ENCODE results near the gene GCNA.
A peak's percentile ranks its signal among the peaks of the same experiment; 100 is the strongest.
"Not testable (repeated sequence)": the region's sequence is repeated elsewhere in the genome, so short reads cannot be mapped to it uniquely, and the experiment has no call there.

The GCNA gene

DNA sequence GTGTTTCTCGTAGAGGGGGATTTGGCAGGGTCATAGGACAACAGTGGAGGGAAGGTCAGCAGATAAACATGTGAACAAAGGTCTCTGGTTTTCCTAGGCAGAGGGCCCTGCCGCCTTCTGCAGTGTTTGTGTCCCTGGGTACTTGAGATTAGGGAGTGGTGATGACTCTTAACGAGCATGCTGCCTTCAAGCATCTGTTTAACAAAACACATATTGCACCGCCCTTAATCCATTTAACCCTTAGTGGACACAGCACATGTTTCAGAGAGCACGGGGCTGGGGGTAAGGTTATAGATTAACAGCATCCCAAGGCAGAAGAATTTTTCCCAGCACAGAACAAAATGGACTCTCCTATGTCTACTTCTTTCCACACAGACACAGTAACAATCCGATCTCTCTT, 66.2 kb downstream of the GCNA start:
- DNase-seq, result not testable (repeated sequence)

- no peak for DNase-seq
These were observed 72.2 kb downstream of the GCNA start for GRCh38 chrX:71650333-71650969.

GRCh38 chrX:71652405-71652804, 74.2 kb downstream of the GCNA start:
- peak; percentile 72 for DNase-seq

GRCh38 chrX:71653344-71653743, 75.1 kb downstream of the GCNA start:
- no peak for DNase-seq

DNA sequence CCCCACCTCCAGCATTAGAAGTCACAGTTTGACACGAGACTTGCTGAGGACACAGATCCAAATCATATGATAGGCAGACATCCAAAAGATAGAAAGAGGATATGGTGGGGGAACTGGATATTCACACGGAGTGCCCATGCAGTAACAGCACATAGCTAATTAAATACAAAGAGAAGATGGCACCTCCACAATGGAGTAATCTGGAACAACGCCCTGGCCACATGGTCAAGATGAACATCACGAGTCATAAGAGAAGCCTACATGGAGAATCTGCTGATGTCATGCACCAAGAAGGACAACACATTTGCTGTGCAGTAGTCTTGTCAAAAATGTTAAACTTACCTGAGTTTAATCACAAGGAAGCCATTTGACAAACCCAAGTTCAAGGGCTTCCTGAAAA, 79.0 kb downstream of the GCNA start:
- DNase-seq, result no peak

DNA sequence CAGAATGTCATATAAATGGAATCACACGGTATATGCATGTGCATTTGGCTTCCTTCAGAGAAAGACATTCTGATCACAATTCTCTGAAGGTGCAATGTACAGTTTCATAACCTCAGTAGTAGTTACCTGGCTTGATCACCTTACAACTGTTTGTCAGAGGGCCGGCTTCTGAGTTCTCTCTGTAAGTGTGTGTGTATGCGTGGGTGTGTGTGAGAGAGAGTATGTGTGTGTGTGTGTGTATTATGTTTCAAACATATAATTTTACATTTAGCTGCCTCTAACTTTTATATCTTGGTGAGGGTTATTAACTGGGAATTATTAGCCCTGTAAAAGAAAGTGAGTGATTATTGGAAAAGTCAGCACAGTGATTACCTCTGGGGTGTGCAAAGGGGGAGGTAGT, 81.1 kb downstream of the GCNA start:
- no peak for DNase-seq

- no peak for DNase-seq
These were observed 81.7 kb downstream of the GCNA start for GRCh38 chrX:71659959-71660358.

DNA sequence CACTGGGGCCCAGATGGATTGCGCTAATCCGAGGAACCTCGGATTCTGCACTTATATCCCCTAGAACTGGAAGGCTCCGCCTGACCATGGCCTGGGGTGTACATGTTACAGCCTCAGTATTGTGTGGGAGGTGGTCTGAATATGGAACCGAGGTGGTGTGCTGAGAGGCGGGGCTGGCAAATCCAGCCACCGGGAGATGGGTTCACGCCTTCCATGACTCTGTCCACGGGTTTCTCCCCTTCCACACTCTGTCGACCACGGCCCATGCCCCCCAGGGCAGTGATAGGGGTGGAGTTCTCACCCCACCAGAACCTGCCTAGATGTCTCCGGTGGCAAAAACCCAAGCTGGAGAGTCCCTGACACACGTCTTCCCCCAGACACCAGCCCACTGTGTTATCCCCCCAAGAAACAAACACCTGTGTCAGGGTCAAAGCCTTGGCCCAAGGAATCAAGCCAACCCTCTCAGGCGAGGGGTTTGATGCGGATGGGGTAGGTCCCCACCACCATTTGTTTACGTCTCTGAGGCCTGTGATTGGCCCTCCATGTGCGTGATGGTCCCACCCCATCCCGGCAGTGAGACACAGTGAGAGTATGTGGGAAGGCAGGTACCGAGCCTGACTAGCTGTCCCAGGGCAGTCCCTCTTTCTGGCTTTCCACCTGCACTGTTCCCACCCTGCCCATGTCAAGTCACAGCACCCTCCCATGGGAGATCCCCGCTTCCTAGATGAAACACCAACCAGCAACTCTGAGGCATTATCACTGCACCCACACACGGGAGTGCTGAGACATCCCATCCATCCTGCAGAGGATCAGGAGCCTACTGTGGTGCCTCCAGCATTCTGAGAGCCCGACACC, 82.6 kb downstream of the GCNA start:
- no peak for DNase-seq

- DNase-seq, result no peak
These were observed 83.7 kb downstream of the GCNA start for GRCh38 chrX:71661919-71662318.

DNA sequence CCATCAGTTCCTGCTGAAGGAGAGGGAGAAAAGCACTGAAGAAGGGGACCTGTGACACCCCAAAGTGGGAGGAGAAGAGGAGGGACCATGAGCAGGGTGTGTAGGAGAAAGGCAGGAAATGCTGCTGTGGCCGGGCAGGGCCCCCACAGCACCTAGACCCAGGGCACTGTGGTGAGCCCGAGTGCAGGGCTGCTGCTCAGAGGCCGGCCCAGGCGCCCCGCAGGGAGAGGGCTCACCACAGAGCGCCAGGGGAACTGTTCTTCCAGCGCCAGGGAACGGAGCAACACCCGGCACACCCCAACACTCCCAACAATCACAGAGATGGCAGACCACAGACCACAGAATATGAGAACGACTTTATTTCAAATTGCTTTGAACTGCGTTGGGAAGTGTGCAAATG, 84.4 kb downstream of the GCNA start:
- not testable (repeated sequence) for DNase-seq

All from activated effector memory CD4-positive, alpha-beta T cell treated with anti-CD3 and anti-CD28 coated beads, Interleukin-2, amount 50 U/mL, for 16 hours (primary cell).